Measurements from ENCODE around the gene ANKRD27. TPM values are rescaled to one million over a fixed set of nuclear protein-coding genes. Genes with fewer than 3 reads are reported as not detected.

ANKRD27 gene
- polyA plus RNA-seq, 1 donor from 2014 or later = 24.6 TPM

DNA sequence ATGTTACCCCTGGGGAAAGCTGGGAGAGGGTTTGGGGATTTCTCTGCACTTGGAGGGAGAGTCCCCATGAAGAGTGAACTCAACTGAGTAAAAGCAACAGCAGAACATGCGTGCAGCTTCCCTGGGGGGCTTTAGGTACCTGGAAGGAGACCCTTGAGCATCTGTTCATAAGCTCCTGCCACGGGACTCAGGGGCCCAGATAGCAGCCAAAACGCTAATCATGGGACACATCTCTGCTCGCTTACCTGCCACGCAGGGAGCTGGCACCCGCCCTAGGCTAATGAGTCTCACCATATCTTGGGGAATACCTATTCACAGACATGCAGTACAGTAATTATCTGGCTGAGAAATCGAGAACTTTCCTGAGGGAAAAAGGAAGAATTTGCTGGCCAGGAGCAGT is 60.1 kb downstream of the ANKRD27 start:
- H3K9ac ChIP-seq (ENCODE audit: low read length) = no peak overlapping the region
- H3F3A ChIP-seq (ENCODE audit: insufficient read depth, low read length, poor library complexity, severe bottlenecking) = no peaks in the 10 kb centered on the region
- peaks cover 5% of the 10 kb centered on the region for H3K36me3 ChIP-seq (ENCODE audit: insufficient read depth, low read length)
- no peaks in the 10 kb centered on the region for H3K9me2 ChIP-seq (ENCODE audit: insufficient read depth, low read length)
- H3K27me3 ChIP-seq (ENCODE audit: insufficient read depth, low read depth, low read length) = no peaks in the 10 kb centered on the region
- no peaks in the 10 kb centered on the region for H4K20me1 ChIP-seq (ENCODE audit: insufficient read depth)
- H3K9me3 ChIP-seq (ENCODE audit: low read length) = no peaks in the 10 kb centered on the region
- no peak overlapping the region for H3K27ac ChIP-seq (ENCODE audit: low read length)
- no peaks in the 10 kb centered on the region for H3K79me2 ChIP-seq (replicated peaks; ENCODE audit: insufficient read depth, low read length)
- no peak overlapping the region for H3K4me2 ChIP-seq (ENCODE audit: low read length)
- TF ChIP-seq MXI1 (conservative IDR thresholded peaks at IDR 0.05; ENCODE audit: poor library complexity, severe bottlenecking) (no peak), EZH2 (IDR thresholded peaks at IDR 0.05; ENCODE audit: borderline replicate concordance, insufficient read depth, low read length, poor library complexity, severe bottlenecking) (no peak), RAD21 (conservative IDR thresholded peaks at IDR 0.05) (no peak), POLR2AphosphoS5 (IDR thresholded peaks at IDR 0.05) (no peak), TAF1 (IDR thresholded peaks at IDR 0.05; ENCODE audit: low read depth) (no peak), SMC3 (conservative IDR thresholded peaks at IDR 0.05; ENCODE audit: poor library complexity) (no peak), EP300 (conservative IDR thresholded peaks at IDR 0.05; ENCODE audit: poor library complexity, severe bottlenecking) (no peak)
- TF ChIP-seq, protein P1, sequence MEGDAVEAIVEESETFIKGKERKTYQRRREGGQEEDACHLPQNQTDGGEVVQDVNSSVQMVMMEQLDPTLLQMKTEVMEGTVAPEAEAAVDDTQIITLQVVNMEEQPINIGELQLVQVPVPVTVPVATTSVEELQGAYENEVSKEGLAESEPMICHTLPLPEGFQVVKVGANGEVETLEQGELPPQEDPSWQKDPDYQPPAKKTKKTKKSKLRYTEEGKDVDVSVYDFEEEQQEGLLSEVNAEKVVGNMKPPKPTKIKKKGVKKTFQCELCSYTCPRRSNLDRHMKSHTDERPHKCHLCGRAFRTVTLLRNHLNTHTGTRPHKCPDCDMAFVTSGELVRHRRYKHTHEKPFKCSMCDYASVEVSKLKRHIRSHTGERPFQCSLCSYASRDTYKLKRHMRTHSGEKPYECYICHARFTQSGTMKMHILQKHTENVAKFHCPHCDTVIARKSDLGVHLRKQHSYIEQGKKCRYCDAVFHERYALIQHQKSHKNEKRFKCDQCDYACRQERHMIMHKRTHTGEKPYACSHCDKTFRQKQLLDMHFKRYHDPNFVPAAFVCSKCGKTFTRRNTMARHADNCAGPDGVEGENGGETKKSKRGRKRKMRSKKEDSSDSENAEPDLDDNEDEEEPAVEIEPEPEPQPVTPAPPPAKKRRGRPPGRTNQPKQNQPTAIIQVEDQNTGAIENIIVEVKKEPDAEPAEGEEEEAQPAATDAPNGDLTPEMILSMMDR (IDR thresholded peaks at IDR 0.05; ENCODE audit: poor library complexity, severe bottlenecking) = no peak
- TF ChIP-seq, protein P2, sequence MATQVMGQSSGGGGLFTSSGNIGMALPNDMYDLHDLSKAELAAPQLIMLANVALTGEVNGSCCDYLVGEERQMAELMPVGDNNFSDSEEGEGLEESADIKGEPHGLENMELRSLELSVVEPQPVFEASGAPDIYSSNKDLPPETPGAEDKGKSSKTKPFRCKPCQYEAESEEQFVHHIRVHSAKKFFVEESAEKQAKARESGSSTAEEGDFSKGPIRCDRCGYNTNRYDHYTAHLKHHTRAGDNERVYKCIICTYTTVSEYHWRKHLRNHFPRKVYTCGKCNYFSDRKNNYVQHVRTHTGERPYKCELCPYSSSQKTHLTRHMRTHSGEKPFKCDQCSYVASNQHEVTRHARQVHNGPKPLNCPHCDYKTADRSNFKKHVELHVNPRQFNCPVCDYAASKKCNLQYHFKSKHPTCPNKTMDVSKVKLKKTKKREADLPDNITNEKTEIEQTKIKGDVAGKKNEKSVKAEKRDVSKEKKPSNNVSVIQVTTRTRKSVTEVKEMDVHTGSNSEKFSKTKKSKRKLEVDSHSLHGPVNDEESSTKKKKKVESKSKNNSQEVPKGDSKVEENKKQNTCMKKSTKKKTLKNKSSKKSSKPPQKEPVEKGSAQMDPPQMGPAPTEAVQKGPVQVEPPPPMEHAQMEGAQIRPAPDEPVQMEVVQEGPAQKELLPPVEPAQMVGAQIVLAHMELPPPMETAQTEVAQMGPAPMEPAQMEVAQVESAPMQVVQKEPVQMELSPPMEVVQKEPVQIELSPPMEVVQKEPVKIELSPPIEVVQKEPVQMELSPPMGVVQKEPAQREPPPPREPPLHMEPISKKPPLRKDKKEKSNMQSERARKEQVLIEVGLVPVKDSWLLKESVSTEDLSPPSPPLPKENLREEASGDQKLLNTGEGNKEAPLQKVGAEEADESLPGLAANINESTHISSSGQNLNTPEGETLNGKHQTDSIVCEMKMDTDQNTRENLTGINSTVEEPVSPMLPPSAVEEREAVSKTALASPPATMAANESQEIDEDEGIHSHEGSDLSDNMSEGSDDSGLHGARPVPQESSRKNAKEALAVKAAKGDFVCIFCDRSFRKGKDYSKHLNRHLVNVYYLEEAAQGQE (IDR thresholded peaks at IDR 0.05; ENCODE audit: borderline replicate concordance) = no peak
- no peak overlapping the region for H2AFZ ChIP-seq (ENCODE audit: low read depth, low read length)
- H3K4me3 ChIP-seq (ENCODE audit: low read length) = no peak overlapping the region

DNA sequence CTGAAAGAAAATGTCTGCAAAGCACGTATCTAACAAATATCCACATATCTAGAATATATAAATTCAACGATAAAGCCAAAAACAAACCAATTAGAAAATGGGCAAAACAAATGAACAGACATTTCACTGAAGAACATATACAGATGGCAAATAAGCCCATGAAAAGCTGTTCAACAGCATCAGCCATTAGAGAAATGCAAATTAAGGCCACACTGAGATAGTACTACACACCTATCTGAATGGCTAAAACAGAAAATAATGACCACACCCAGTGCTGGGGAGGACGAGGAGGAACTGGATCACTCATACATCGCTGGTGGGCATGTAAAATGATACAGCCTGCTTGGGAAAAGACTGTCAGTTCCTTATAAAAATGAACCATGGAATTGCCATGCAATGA is 62.0 kb downstream of the ANKRD27 start:
- TF ChIP-seq EZH2 (IDR thresholded peaks at IDR 0.05; ENCODE audit: borderline replicate concordance, insufficient read depth, low read length, poor library complexity, severe bottlenecking) = no peak
- TF ChIP-seq SMC3 (conservative IDR thresholded peaks at IDR 0.05; ENCODE audit: poor library complexity) = no peak
- TF ChIP-seq TAF1 (IDR thresholded peaks at IDR 0.05; ENCODE audit: low read depth) = no peak
- TF ChIP-seq POLR2AphosphoS5 (IDR thresholded peaks at IDR 0.05) = no peak
- TF ChIP-seq, protein P1 (IDR thresholded peaks at IDR 0.05; ENCODE audit: poor library complexity, severe bottlenecking) = no peak
- no peak for TF ChIP-seq EP300 (conservative IDR thresholded peaks at IDR 0.05; ENCODE audit: poor library complexity, severe bottlenecking)
- no peak for TF ChIP-seq RAD21 (conservative IDR thresholded peaks at IDR 0.05)
- TF ChIP-seq, protein P2 (IDR thresholded peaks at IDR 0.05; ENCODE audit: borderline replicate concordance) = no peak
- no peak for TF ChIP-seq MXI1 (conservative IDR thresholded peaks at IDR 0.05; ENCODE audit: poor library complexity, severe bottlenecking)
- Histone ChIP-seq H4K20me1 (ENCODE audit: insufficient read depth) (no peaks in the 10 kb centered on the region), H3K4me3 (ENCODE audit: low read length) (no peak overlapping the region), H3F3A (ENCODE audit: insufficient read depth, low read length, poor library complexity, severe bottlenecking) (no peaks in the 10 kb centered on the region), H3K79me2 (replicated peaks; ENCODE audit: insufficient read depth, low read length) (no peaks in the 10 kb centered on the region), H3K9me2 (ENCODE audit: insufficient read depth, low read length) (no peaks in the 10 kb centered on the region), H3K9ac (ENCODE audit: low read length) (no peak overlapping the region), H3K4me2 (ENCODE audit: low read length) (no peak overlapping the region), H3K27me3 (ENCODE audit: insufficient read depth, low read depth, low read length) (no peaks in the 10 kb centered on the region), H2AFZ (ENCODE audit: low read depth, low read length) (no peak overlapping the region), H3K36me3 (ENCODE audit: insufficient read depth, low read length) (peaks cover 5% of the 10 kb centered on the region), H3K9me3 (ENCODE audit: low read length) (no peaks in the 10 kb centered on the region), H3K27ac (ENCODE audit: low read length) (no peak overlapping the region)

All from neural cell (in vitro differentiated cells).